ENCODE data around the gene ADGRG3. TPM values are rescaled to one million over a fixed set of nuclear protein-coding genes. Genes with fewer than 3 reads are reported as not detected.

Gene ADGRG3
- total RNA-seq, 1 experiment from 2014 or later = not detected

DNA sequence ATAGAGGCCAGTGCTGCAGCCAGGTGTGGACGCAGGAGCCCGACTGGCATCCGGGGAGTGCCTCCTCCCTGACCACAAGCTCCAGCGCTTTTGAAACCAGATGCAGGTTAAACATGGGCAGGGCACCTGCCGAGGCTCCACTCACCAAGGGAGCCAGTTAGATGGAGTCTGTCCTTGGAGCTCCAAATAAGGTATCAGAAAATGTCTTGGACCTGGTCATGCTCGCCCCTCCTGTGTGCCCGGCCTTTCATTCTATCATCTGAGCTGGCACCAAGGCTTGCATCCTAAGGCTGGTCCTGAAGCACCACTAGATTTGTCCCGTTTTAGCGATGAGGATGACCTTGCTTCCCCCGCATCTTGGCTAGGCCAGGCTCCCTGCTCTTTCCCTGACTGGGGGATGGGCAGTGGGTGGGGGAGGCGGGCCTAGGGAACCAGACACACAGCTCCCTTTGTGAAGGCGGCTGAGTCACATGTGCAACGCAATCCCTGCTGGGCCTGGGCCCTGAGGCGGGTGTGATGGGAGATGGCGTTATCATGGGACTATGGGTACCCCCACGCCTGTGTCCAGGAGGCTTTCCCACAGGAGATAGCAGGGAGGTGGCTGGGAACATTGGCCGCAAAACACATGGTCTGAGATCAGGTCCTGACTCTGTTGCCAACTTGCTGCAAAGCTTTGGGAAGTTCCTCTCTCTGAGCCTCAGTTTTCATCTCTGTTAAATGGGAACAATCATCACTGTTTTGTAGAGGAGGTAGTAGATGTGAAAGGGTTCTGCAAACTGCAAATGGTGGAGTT, 44.7 kb upstream of the ADGRG3 start:
- Histone ChIP-seq H3K4me3 (replicated peaks in 1 of 2; ENCODE audit: low read depth in 1 of 2, low read length in 2 of 2) (peak overlapping the region in 1 of 2 experiments; percentile 21; a peak in 1 of 4 replicates), H3K9me2 (ENCODE audit: insufficient read depth) (no peaks in the 10 kb centered on the region), H3K27ac (ENCODE audit: low read depth, low read length) (peak overlapping the region; percentile 44), H3K4me2 (ENCODE audit: low read length) (peak overlapping the region; percentile 99), H2AFZ (ENCODE audit: low read depth, low read length, poor library complexity, severe bottlenecking) (no peak overlapping the region), H4K20me1 (ENCODE audit: insufficient read depth) (no peaks in the 10 kb centered on the region), H3K4me1 (ENCODE audit: control insufficient read depth in 1 of 2, insufficient read depth in 2 of 2, low read length in 2 of 2) (peaks cover 65 to 74% of the 10 kb centered on the region in 2 experiments), H3K9me3 (ENCODE audit: control insufficient read depth in 1 of 2, insufficient read depth in 1 of 2, low read depth in 1 of 2, low read length in 2 of 2) (no peaks in the 10 kb centered on the region), H3K9ac (ENCODE audit: low read length) (peak overlapping the region; percentile 9; the same call in 1 of the 2 replicates), H3K36me3 (ENCODE audit: control insufficient read depth in 1 of 2, insufficient read depth in 2 of 2, low read length in 2 of 2) (no peaks in the 10 kb centered on the region), H3K79me2 (ENCODE audit: insufficient read depth, low read length) (no peaks in the 10 kb centered on the region), H3K27me3 (ENCODE audit: insufficient read depth, low read length) (no peaks in the 10 kb centered on the region)
- no TSS peak for BruUV-seq (replicated peaks)
- ATAC-seq = peak; percentile 24
- POLR2A ChIA-PET = interaction anchor here (0.6 to 1.0 kb wide), 4 partner anchors 11 to 37 kb away, joined by 3 to 4 read pairs (median 4); no protein-coding TSS in a partner anchor
- CTCF ChIA-PET = interaction anchor here (0.6 to 1.1 kb wide), 5 partner anchors 22 to 32 kb away, joined by 3 to 4 read pairs (median 3); no protein-coding TSS in a partner anchor
- no peak for TF ChIP-seq EZH2 (IDR thresholded peaks at IDR 0.05)
- TF ChIP-seq ZFX (IDR thresholded peaks at IDR 0.05) = 0 out of 2 replicates have a peak, but pooled peaks have one; percentile 9
- peak; percentile 57 for TF ChIP-seq TCF7L2 (IDR thresholded peaks at IDR 0.05; ENCODE audit: borderline replicate concordance, extremely low read depth, insufficient read depth, insufficient read length)
- peak; percentile 55 for DNase-seq (ENCODE audit: low read depth, low spot score)
- intact Hi-C loops (cut with micrococcal nuclease) = no loop called here
- RAD21 ChIA-PET (ENCODE audit: low non-redundant PET in 1 of 2, low total read pairs in 2 of 2, uncharacterized antibody in 2 of 2, unreplicated experiment in 2 of 2) = no interaction called here

- Histone ChIP-seq H3K9me3 (ENCODE audit: control insufficient read depth in 1 of 2, insufficient read depth in 1 of 2, low read depth in 1 of 2, low read length in 2 of 2) (no peaks in the 10 kb centered on the region), H3K79me2 (ENCODE audit: insufficient read depth, low read length) (no peaks in the 10 kb centered on the region), H4K20me1 (ENCODE audit: insufficient read depth) (no peaks in the 10 kb centered on the region), H3K9me2 (ENCODE audit: insufficient read depth) (no peaks in the 10 kb centered on the region), H3K4me3 (replicated peaks in 1 of 2; ENCODE audit: low read depth in 1 of 2, low read length in 2 of 2) (no peak overlapping the region), H3K4me1 (ENCODE audit: control insufficient read depth in 1 of 2, insufficient read depth in 2 of 2, low read length in 2 of 2) (peaks cover 66 to 77% of the 10 kb centered on the region in 2 experiments), H3K9ac (ENCODE audit: low read length) (no peak overlapping the region), H2AFZ (ENCODE audit: low read depth, low read length, poor library complexity, severe bottlenecking) (no peak overlapping the region), H3K4me2 (ENCODE audit: low read length) (peak overlapping the region; percentile 99), H3K27me3 (ENCODE audit: insufficient read depth, low read length) (no peaks in the 10 kb centered on the region), H3K36me3 (ENCODE audit: control insufficient read depth in 1 of 2, insufficient read depth in 2 of 2, low read length in 2 of 2) (no peaks in the 10 kb centered on the region), H3K27ac (ENCODE audit: low read depth, low read length) (peak overlapping the region; percentile 44)
- intact Hi-C loops (cut with micrococcal nuclease) = no loop called here
- TF ChIP-seq SP1 (IDR thresholded peaks at IDR 0.05; ENCODE audit: low read depth) = no peak
- TF ChIP-seq SRF (IDR thresholded peaks at IDR 0.05; ENCODE audit: low read depth) = no peak
- no peak for TF ChIP-seq MAX (IDR thresholded peaks at IDR 0.05)
- TF ChIP-seq FOSL1 (IDR thresholded peaks at IDR 0.05; ENCODE audit: low read depth) = no peak
- TF ChIP-seq JUND (IDR thresholded peaks at IDR 0.05) = no peak
- TF ChIP-seq CBX3 (IDR thresholded peaks at IDR 0.05; ENCODE audit: low read depth) = no peak
- no peak for TF ChIP-seq EGR1 (IDR thresholded peaks at IDR 0.05; ENCODE audit: low read depth)
- no peak for TF ChIP-seq ZBTB33 (IDR thresholded peaks at IDR 0.05; ENCODE audit: extremely low read depth, insufficient replicate concordance, low read length)
- ATAC-seq = no peak
- RAD21 ChIA-PET (ENCODE audit: low non-redundant PET in 1 of 2, low total read pairs in 2 of 2, uncharacterized antibody in 2 of 2, unreplicated experiment in 2 of 2) = no interaction called here
- no peak for DNase-seq (ENCODE audit: low read depth, low spot score)
- BruUV-seq (replicated peaks) = no TSS peak
- POLR2A ChIA-PET = no interaction called here
- CTCF ChIA-PET = interaction anchor here (1.0 kb wide), 1 partner anchor 25 kb away, joined by 3 read pairs; no protein-coding TSS in a partner anchor
Measured at GRCh38 chr16:57624044-57624688, 43.9 kb upstream of the ADGRG3 start.

Measured in HCT116 (cell line).